ENCODE results near the gene MACROD2. TPM values are rescaled to one million over a fixed set of nuclear protein-coding genes. Genes with fewer than 3 reads are reported as not detected.

Gene MACROD2
- total and polyA plus RNA-seq, 2 of the 4 experiments (the other 2 are of a cell fraction), result not detected

- no peaks in the 10 kb centered on the region for H4K20me1 ChIP-seq (ENCODE audit: insufficient read depth, low read length)
- no peak overlapping the region for H3K27ac ChIP-seq (ENCODE audit: insufficient read depth, low read length)
- no peak overlapping the region for H3K4me2 ChIP-seq (ENCODE audit: low read depth, low read length)
- no peaks in the 10 kb centered on the region for H3K36me3 ChIP-seq (ENCODE audit: control insufficient read depth, insufficient read depth, low read length)
- intact Hi-C loops (cut with micrococcal nuclease), result no loop called here
- no peak overlapping the region for H4K5ac ChIP-seq (ENCODE audit: low read depth, low read length)
- H3K9me3 ChIP-seq (ENCODE audit: control insufficient read depth, insufficient read depth, low read length), result no peaks in the 10 kb centered on the region
- no peak overlapping the region for H3K18ac ChIP-seq (ENCODE audit: low read depth, low read length)
- H2BK15ac ChIP-seq (ENCODE audit: low read depth, low read length), result no peak overlapping the region
- no peak overlapping the region for H3K4ac ChIP-seq (ENCODE audit: low read depth, low read length)
- H3K79me1 ChIP-seq (ENCODE audit: low read depth in 1 of 2, low read length in 2 of 2), result no peaks in the 10 kb centered on the region
- in situ Hi-C loops (cut with MboI; ENCODE audit: low sequenced_read_pairs), result no loop called here
- H2BK20ac ChIP-seq (ENCODE audit: low read depth, low read length), result no peak overlapping the region
- no peak overlapping the region for H3K23ac ChIP-seq (ENCODE audit: low read depth, low read length)
- WGBS, 2 experiments (ENCODE audit: extremely low coverage in 2 of 2, insufficient read length in 1 of 2), result no CpG with 5 or more reads among the region's 4 CpGs
- H3K27me3 ChIP-seq (ENCODE audit: control insufficient read depth, insufficient read depth, low read length), result no peaks in the 10 kb centered on the region
- no peak overlapping the region for H2BK120ac ChIP-seq (ENCODE audit: low read depth, low read length)
- ATAC-seq (ENCODE audit: low read depth), result no peak
- H3K9ac ChIP-seq (ENCODE audit: low read depth, low read length), result no peak overlapping the region
- DNase-seq, result no peak
- CTCF ChIA-PET, result no interaction called here
- no peaks in the 10 kb centered on the region for H3K9me1 ChIP-seq (ENCODE audit: insufficient read depth, low read length)
- no peak overlapping the region for H4K91ac ChIP-seq (ENCODE audit: insufficient read depth, low read depth, low read length)
- no peak overlapping the region for H3K14ac ChIP-seq (replicated peaks; ENCODE audit: low read depth, low read length)
- H2BK5ac ChIP-seq (ENCODE audit: low read depth, low read length, poor library complexity, severe bottlenecking), result no peak overlapping the region
- no peak overlapping the region for H2AFZ ChIP-seq (replicated peaks; ENCODE audit: low read length, poor library complexity)
- H2AK9ac ChIP-seq (replicated peaks; ENCODE audit: low read depth, low read length, poor library complexity), result no peak overlapping the region
- POLR2A ChIA-PET (ENCODE audit: unreplicated experiment), result no interaction called here
- no TSS peak for BruUV-seq (replicated peaks)
- no peaks in the 10 kb centered on the region for H3K4me1 ChIP-seq (ENCODE audit: control insufficient read depth, insufficient read depth, low read length)
- no peak for TF ChIP-seq RAD21 (IDR thresholded peaks at IDR 0.05; ENCODE audit: low read length)
- TF ChIP-seq CEBPB (IDR thresholded peaks at IDR 0.05; ENCODE audit: low read depth, low read length), result no peak
- TF ChIP-seq SMC3 (IDR thresholded peaks at IDR 0.05; ENCODE audit: low read depth, low read length), result no peak
- TF ChIP-seq MAZ (IDR thresholded peaks at IDR 0.05; ENCODE audit: borderline replicate concordance, low read depth, low read length), result no peak
- TF ChIP-seq MXI1 (IDR thresholded peaks at IDR 0.05; ENCODE audit: borderline replicate concordance, low read depth, low read length), result no peak
- no peak for TF ChIP-seq BHLHE40 (IDR thresholded peaks at IDR 0.05; ENCODE audit: low read depth, low read length)
- no peak for TF ChIP-seq RFX5 (IDR thresholded peaks at IDR 0.05; ENCODE audit: low read depth, low read length)
- no peak for TF ChIP-seq NFE2L2 (IDR thresholded peaks at IDR 0.05; ENCODE audit: low read depth, low read length)
- TF ChIP-seq MAFK (IDR thresholded peaks at IDR 0.05; ENCODE audit: low read depth, low read length), result no peak
- TF ChIP-seq USF2 (IDR thresholded peaks at IDR 0.05; ENCODE audit: low read depth, low read length), result no peak
- TF ChIP-seq CTCF (conservative IDR thresholded peaks at IDR 0.05; ENCODE audit: low read depth, low read length), result no peak
- no peak for TF ChIP-seq CHD1 (IDR thresholded peaks at IDR 0.05; ENCODE audit: low read depth, low read length)
- dilution Hi-C loops (cut with HindIII; ENCODE audit: low sequenced_read_pairs, unreplicated experiment), result no loop called here
- H3K4me3 ChIP-seq (ENCODE audit: insufficient read depth, low read depth, low read length), result no peak overlapping the region
- H4K8ac ChIP-seq (ENCODE audit: low read depth in 2 of 2, low read length in 2 of 2), result no peak overlapping the region
- H3K56ac ChIP-seq (ENCODE audit: extremely low read depth, insufficient read depth, low read length), result no peak overlapping the region
- no peak overlapping the region for H2AK5ac ChIP-seq (ENCODE audit: low read depth, low read length)
Observed at GRCh38 chr20:14720251-14720650, 724.9 kb downstream of the MACROD2 start.

All from IMR-90 (cell line).